IMR-90 (cell line): ENCODE measurements around the gene TSPEAR. TPM values are rescaled to one million over a fixed set of nuclear protein-coding genes. Genes with fewer than 3 reads are reported as not detected.

ENCODE experiments used
- ATAC-seq: fragments of 200-7000 bp; cut with Tn5 transposase; 2 replicates; pipeline ENCODE4 v1.9.1; 2020; ENCODE audit warnings: low read depth, mild to moderate bottlenecking, moderate library complexity
- BruUV-seq: library from RNA; stranded (reverse); fragments of 400-500 nt; replicated peaks from 2 replicates; lab custom pipeline; 2021; lab: Mats Ljungman, UMichigan
- CTCF ChIA-PET: fragments of 300-600 bp; formaldehyde crosslinking; extraction: SDS; loops from one replicate; lab custom pipeline; 2021; ENCODE audit warnings: antibody characterized with exemption; lab: Yijun Ruan, JAX
- POLR2A ChIA-PET: fragments of 300-600 bp; sonication (Branson Sonifier 250); formaldehyde crosslinking; loops from one replicate; lab custom pipeline; 2022; ENCODE audit warnings: antibody characterized with exemption; ENCODE audit not compliant: unreplicated experiment; lab: Charles Lee
- DNase-seq: peaks from one replicate; pipeline ENCODE4 v3.0.0; 2013
- H2AFZ ChIP-seq: replicated peaks from 2 replicates; pipeline ENCODE3; 2013; ENCODE audit warnings: low read length, mild to moderate bottlenecking; ENCODE audit not compliant: poor library complexity
- H2AK5ac ChIP-seq: 2 replicates; pipeline ENCODE4 v1.6.1; 2013; ENCODE audit warnings: low read depth, low read length, inconsistent platforms
- H2AK9ac ChIP-seq: replicated peaks from 2 replicates; pipeline ENCODE3; 2013; ENCODE audit warnings: mild to moderate bottlenecking, low read depth, low read length, moderate library complexity; ENCODE audit not compliant: poor library complexity
- H2BK120ac ChIP-seq: 2 replicates; pipeline ENCODE4 v1.6.1; 2013; ENCODE audit warnings: low read depth, low read length, inconsistent platforms
- H2BK15ac ChIP-seq: 3 replicates; pipeline ENCODE4 v1.6.1; 2013; ENCODE audit warnings: low read depth, low read length, inconsistent platforms
- H2BK20ac ChIP-seq: 2 replicates; pipeline ENCODE4 v1.6.1; 2013; ENCODE audit warnings: low read depth, mild to moderate bottlenecking, inconsistent platforms, low read length, moderate library complexity
- H2BK5ac ChIP-seq: 2 replicates; pipeline ENCODE4 v1.6.1; 2013; ENCODE audit warnings: mild to moderate bottlenecking, low read depth, low read length, inconsistent platforms; ENCODE audit not compliant: poor library complexity, severe bottlenecking
- H3K14ac ChIP-seq: replicated peaks from 2 replicates; pipeline ENCODE4 v1.6.1; 2013; ENCODE audit warnings: low read depth, low read length, inconsistent platforms
- H3K18ac ChIP-seq: 2 replicates; pipeline ENCODE4 v1.6.1; 2013; ENCODE audit warnings: low read depth, low read length, control low read depth
- H3K23ac ChIP-seq: 2 replicates; pipeline ENCODE4 v1.6.1; 2013; ENCODE audit warnings: low read depth, low read length, inconsistent platforms
- H3K27ac ChIP-seq: 2 replicates; pipeline ENCODE4 v1.5.1; 2013; ENCODE audit warnings: mild to moderate bottlenecking, control low read depth, low read length; ENCODE audit not compliant: insufficient read depth
- H3K27me3 ChIP-seq: 2 replicates; pipeline ENCODE4 v1.6.1; 2013; ENCODE audit warnings: low read length; ENCODE audit not compliant: control insufficient read depth, insufficient read depth
- H3K36me3 ChIP-seq: 2 replicates; pipeline ENCODE4 v1.6.1; 2013; ENCODE audit warnings: low read length, mixed read lengths; ENCODE audit not compliant: control insufficient read depth, insufficient read depth
- H3K4ac ChIP-seq: 2 replicates; pipeline ENCODE4 v1.6.1; 2013; ENCODE audit warnings: low read depth, low read length, inconsistent platforms
- H3K4me1 ChIP-seq: 2 replicates; pipeline ENCODE4 v1.6.1; 2013; ENCODE audit warnings: low read length, mixed read lengths; ENCODE audit not compliant: control insufficient read depth, insufficient read depth
- H3K4me2 ChIP-seq: 2 replicates; pipeline ENCODE4 v1.6.1; 2013; ENCODE audit warnings: low read depth, mild to moderate bottlenecking, control low read depth, low read length, moderate library complexity
- H3K4me3 ChIP-seq: 2 replicates; pipeline ENCODE4 v1.5.1; 2013; ENCODE audit warnings: low read depth, mild to moderate bottlenecking, control low read depth, low read length, moderate library complexity; ENCODE audit not compliant: insufficient read depth
- H3K56ac ChIP-seq: 2 replicates; pipeline ENCODE4 v1.6.1; 2013; ENCODE audit warnings: low read length, inconsistent platforms; ENCODE audit not compliant: insufficient read depth; ENCODE audit errors: extremely low read depth
- H3K79me1 ChIP-seq, 2 experiments: 2 replicates each; pipeline ENCODE4 v1.6.1; 2013; ENCODE audit warnings: low read length in 2 of 2, inconsistent platforms in 1 of 2, low read depth in 1 of 2
- H3K9ac ChIP-seq: 2 replicates; pipeline ENCODE4 v1.6.1; 2013; ENCODE audit warnings: low read depth, low read length, control low read depth
- H3K9me1 ChIP-seq: 2 replicates; pipeline ENCODE4 v1.6.1; 2013; ENCODE audit warnings: low read length, inconsistent platforms; ENCODE audit not compliant: insufficient read depth
- H3K9me3 ChIP-seq: 2 replicates; pipeline ENCODE4 v1.6.1; 2013; ENCODE audit warnings: low read length; ENCODE audit not compliant: control insufficient read depth, insufficient read depth
- H4K20me1 ChIP-seq: 2 replicates; pipeline ENCODE4 v1.6.1; 2013; ENCODE audit warnings: low read length, inconsistent platforms; ENCODE audit not compliant: insufficient read depth
- H4K5ac ChIP-seq: 2 replicates; pipeline ENCODE4 v1.6.1; 2013; ENCODE audit warnings: mild to moderate bottlenecking, low read depth, low read length, control low read depth
- H4K8ac ChIP-seq, 2 experiments: 2 replicates each; pipeline ENCODE4 v1.6.1; 2013; ENCODE audit warnings: low read depth in 2 of 2, low read length in 2 of 2, control low read depth in 1 of 2, inconsistent platforms in 1 of 2
- H4K91ac ChIP-seq: 2 replicates; pipeline ENCODE4 v1.6.1; 2013; ENCODE audit warnings: low read depth, low read length, inconsistent platforms; ENCODE audit not compliant: insufficient read depth
- BHLHE40 ChIP-seq: fragments of 150-350 bp; IDR thresholded peaks from 2 replicates; pipeline ENCODE4 v1.6.1; 2016; ENCODE audit warnings: mild to moderate bottlenecking, low read depth, low read length
- CEBPB ChIP-seq: IDR thresholded peaks from 2 replicates; pipeline ENCODE4 v1.6.1; 2012; ENCODE audit warnings: low read depth, low read length, improper control_type of control experiment
- CHD1 ChIP-seq: IDR thresholded peaks from 2 replicates; pipeline ENCODE4 v1.6.1; 2012; ENCODE audit warnings: low read depth, low read length, improper control_type of control experiment
- ELK1 ChIP-seq: fragments of 150-350 bp; IDR thresholded peaks from 2 replicates; pipeline ENCODE4 v1.6.1; 2016; ENCODE audit warnings: low read depth, mild to moderate bottlenecking, low read length, moderate library complexity, borderline replicate concordance
- FOS ChIP-seq: fragments of 150-350 bp; IDR thresholded peaks from 2 replicates; pipeline ENCODE4 v1.6.1; 2016; ENCODE audit warnings: low read depth, low read length
- MAFK ChIP-seq: IDR thresholded peaks from 2 replicates; pipeline ENCODE4 v1.6.1; 2012; ENCODE audit warnings: low read depth, low read length, improper control_type of control experiment
- MAZ ChIP-seq: IDR thresholded peaks from 2 replicates; pipeline ENCODE4 v1.6.1; 2012; ENCODE audit warnings: low read depth, mild to moderate bottlenecking, low read length, improper control_type of control experiment, moderate library complexity, borderline replicate concordance
- MXI1 ChIP-seq: IDR thresholded peaks from 2 replicates; pipeline ENCODE4 v1.6.1; 2012; ENCODE audit warnings: low read depth, mild to moderate bottlenecking, low read length, moderate library complexity, borderline replicate concordance
- NFE2L2 ChIP-seq: fragments of 150-350 bp; IDR thresholded peaks from 2 replicates; pipeline ENCODE4 v1.6.1; 2016; ENCODE audit warnings: low read depth, mild to moderate bottlenecking, low read length
- POLR2A ChIP-seq: IDR thresholded peaks from 2 replicates; pipeline ENCODE4 v1.6.1; 2012; ENCODE audit warnings: mild to moderate bottlenecking, low read depth, low read length
- RAD21 ChIP-seq: IDR thresholded peaks from 2 replicates; pipeline ENCODE4 v1.6.1; 2012; ENCODE audit warnings: low read length, improper control_type of control experiment
- RCOR1 ChIP-seq: IDR thresholded peaks from 2 replicates; pipeline ENCODE4 v1.6.1; 2012; ENCODE audit warnings: mild to moderate bottlenecking, low read length, improper control_type of control experiment; ENCODE audit not compliant: insufficient replicate concordance
- RFX5 ChIP-seq: IDR thresholded peaks from 2 replicates; pipeline ENCODE4 v1.8.0; 2012; ENCODE audit warnings: low read depth, mild to moderate bottlenecking, low read length, moderate library complexity
- SMC3 ChIP-seq: fragments of 150-350 bp; IDR thresholded peaks from 2 replicates; pipeline ENCODE4 v1.6.1; 2016; ENCODE audit warnings: low read depth, mild to moderate bottlenecking, antibody characterized with exemption, low read length, moderate library complexity
- USF2 ChIP-seq: fragments of 150-350 bp; IDR thresholded peaks from 2 replicates; pipeline ENCODE4 v1.6.1; 2017; ENCODE audit warnings: mild to moderate bottlenecking, antibody characterized with exemption, low read length, low read depth
- WGBS, 2 experiments: methylation state at CpG; one replicate each; pipeline versions ENCODE4 v1.1.5 to v1.1.7; 2013; ENCODE audit warnings: missing lambda C conversion rate in 2 of 2; ENCODE audit not compliant: insufficient read length in 1 of 2; ENCODE audit errors: extremely low coverage in 2 of 2; 5-methylcytosine and 5-hydroxymethylcytosine counted together
- dilution Hi-C: fragments of 300-500 bp; cut with HindIII; formaldehyde crosslinking; loops from one replicate; pipeline ENCODE4 v1.14.3; 2018; ENCODE audit warnings: low sequenced_read_pairs; ENCODE audit not compliant: unreplicated experiment
- in situ Hi-C: fragments of 300-500 bp; cut with MboI; formaldehyde crosslinking; loops from 3 replicates; pipeline ENCODE4 v1.14.3; 2019; ENCODE audit warnings: low sequenced_read_pairs, inconsistent platforms, mixed read lengths
- intact Hi-C: fragments of 100-400 bp; cut with micrococcal nuclease; formaldehyde crosslinking; loops from 2 replicates; pipeline ENCODE4 v1.10.0; 2022
- polyA plus RNA-seq, 3 experiments: library from polyadenylated mRNA; depleted of rRNA; stranded (reverse); fragments of >200 nt; gene quantifications; 2 replicates each; pipeline ENCODE4 v1.2.3, GENCODE V29; 2012; ENCODE audit warnings: low replicate concordance in 1 of 3
- total RNA-seq: library from RNA; depleted of rRNA; stranded (reverse); fragments of >200 nt; gene quantifications from 2 replicates; pipeline ENCODE4 v1.2.3, GENCODE V29; 2012
- TF ChIP-seq, protein P1 (sequence below): conservative IDR thresholded peaks from 2 replicates; pipeline ENCODE4 v1.5.1; 2012; ENCODE audit warnings: mild to moderate bottlenecking, low read depth, low read length, improper control_type of control experiment

Gene TSPEAR
- total and polyA plus RNA-seq, 2 of the 4 experiments (the other 2 are of a cell fraction), result not detected

- intact Hi-C loops, result no loop called here
- no peak within 1 kb of the TSS for H4K5ac ChIP-seq
- no peak within 1 kb of the TSS for H4K91ac ChIP-seq
- no peak within 1 kb of the TSS for H2AK9ac ChIP-seq
- in situ Hi-C loops, result no loop called here
- no peak within 1 kb of the TSS for H3K23ac ChIP-seq
- H2AFZ ChIP-seq, result no peak within 1 kb of the TSS
- no peak within 1 kb of the TSS for H2BK5ac ChIP-seq
- dilution Hi-C loops, result no loop called here
- H3K4me2 ChIP-seq, result no peak within 1 kb of the TSS
- H3K56ac ChIP-seq, result no peak within 1 kb of the TSS
- BruUV-seq, result no TSS peak
- no peak within 1 kb of the TSS for H2BK15ac ChIP-seq
- no peak within 1 kb of the TSS for H2AK5ac ChIP-seq
- no peaks in the 10 kb centered on the region for H3K79me1 ChIP-seq
- H3K9me3 ChIP-seq, result peaks cover 2% of the 10 kb centered on the region; the same call in 1 of the 2 replicates
- H3K27ac ChIP-seq, result no peak within 1 kb of the TSS
- no peak for ATAC-seq
- no peak within 1 kb of the TSS for H4K8ac ChIP-seq
- no peak within 1 kb of the TSS for H3K18ac ChIP-seq
- no peak within 1 kb of the TSS for H3K4ac ChIP-seq
- CTCF ChIA-PET, result no interaction called here
- no peak within 1 kb of the TSS for H3K4me3 ChIP-seq
- no peak within 1 kb of the TSS for H3K14ac ChIP-seq
- POLR2A ChIA-PET, result no interaction called here
- DNase-seq, result no peak
- TF ChIP-seq CHD1 (no peak), MAZ (no peak), NFE2L2 (no peak), BHLHE40 (no peak), RAD21 (no peak), RCOR1 (no peak), USF2 (no peak), POLR2A (no peak), CEBPB (no peak), SMC3 (no peak), MXI1 (no peak), ELK1 (no peak), FOS (no peak), RFX5 (no peak), MAFK (no peak)
- TF ChIP-seq, protein P1, sequence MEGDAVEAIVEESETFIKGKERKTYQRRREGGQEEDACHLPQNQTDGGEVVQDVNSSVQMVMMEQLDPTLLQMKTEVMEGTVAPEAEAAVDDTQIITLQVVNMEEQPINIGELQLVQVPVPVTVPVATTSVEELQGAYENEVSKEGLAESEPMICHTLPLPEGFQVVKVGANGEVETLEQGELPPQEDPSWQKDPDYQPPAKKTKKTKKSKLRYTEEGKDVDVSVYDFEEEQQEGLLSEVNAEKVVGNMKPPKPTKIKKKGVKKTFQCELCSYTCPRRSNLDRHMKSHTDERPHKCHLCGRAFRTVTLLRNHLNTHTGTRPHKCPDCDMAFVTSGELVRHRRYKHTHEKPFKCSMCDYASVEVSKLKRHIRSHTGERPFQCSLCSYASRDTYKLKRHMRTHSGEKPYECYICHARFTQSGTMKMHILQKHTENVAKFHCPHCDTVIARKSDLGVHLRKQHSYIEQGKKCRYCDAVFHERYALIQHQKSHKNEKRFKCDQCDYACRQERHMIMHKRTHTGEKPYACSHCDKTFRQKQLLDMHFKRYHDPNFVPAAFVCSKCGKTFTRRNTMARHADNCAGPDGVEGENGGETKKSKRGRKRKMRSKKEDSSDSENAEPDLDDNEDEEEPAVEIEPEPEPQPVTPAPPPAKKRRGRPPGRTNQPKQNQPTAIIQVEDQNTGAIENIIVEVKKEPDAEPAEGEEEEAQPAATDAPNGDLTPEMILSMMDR, result no peak
- H2BK120ac ChIP-seq, result no peak within 1 kb of the TSS
- no peak within 1 kb of the TSS for H2BK20ac ChIP-seq
- H3K9ac ChIP-seq, result no peak within 1 kb of the TSS
- no peaks in the 10 kb centered on the region for H3K9me1 ChIP-seq
- no peaks in the 10 kb centered on the region for H3K36me3 ChIP-seq
- peaks cover 14% of the 10 kb centered on the region for H3K27me3 ChIP-seq
- H4K20me1 ChIP-seq, result no peaks in the 10 kb centered on the region
- WGBS, 2 experiments, result 31% methylated on average over 7 of the region's 17 CpGs; no CpG with 5 or more reads in 1 of the 2 experiments
- H3K4me1 ChIP-seq, result no peaks in the 10 kb centered on the region
Measured at GRCh38 chr21:44551340-44551961, 159.9 kb downstream of the TSPEAR start, which contains the start of gene KRTAP10-2. Gene KRTAP10-2, minus strand, starts transcription at chr21:44551505. Its CDS starts 47 bp downstream, at chr21:44551458.
